ENCODE results near the gene SPTY2D1. TPM values are rescaled to one million over a fixed set of nuclear protein-coding genes. Genes with fewer than 3 reads are reported as not detected.

The SPTY2D1 gene
- total and polyA plus RNA-seq, 2 experiments from 2014 or later = 10.9 to 24.1 TPM

GRCh38 chr11:18623707-18624106 is 10.4 kb downstream of the SPTY2D1 start:
- Histone ChIP-seq H3K9me2 (replicated peaks; ENCODE audit: insufficient read depth) (no peaks in the 10 kb centered on the region), H3K4me2 (no peak overlapping the region), H3K4me1 (ENCODE audit: insufficient read depth) (no peaks in the 10 kb centered on the region), H3K4me3 (no peak overlapping the region), H3K27me3 (no peaks in the 10 kb centered on the region), H3K79me2 (peaks cover 99% of the 10 kb centered on the region), H3K27ac (no peak overlapping the region), H4K20me1 (ENCODE audit: insufficient read depth, poor library complexity, severe bottlenecking) (peaks cover 67% of the 10 kb centered on the region), H3K9me3 (ENCODE audit: low read depth) (no peaks in the 10 kb centered on the region), H2AFZ (no peak overlapping the region), H3K36me3 (replicated peaks; ENCODE audit: insufficient read depth, low read depth) (no peaks in the 10 kb centered on the region)
- no peak for DNase-seq (ENCODE audit: low spot score)
- no peak for TF ChIP-seq EZH2 (IDR thresholded peaks at IDR 0.05; ENCODE audit: borderline replicate concordance)
- no peak for TF ChIP-seq CTCF (IDR thresholded peaks at IDR 0.05; ENCODE audit: poor library complexity)
- no peak for TF ChIP-seq EZH2phosphoT487 (IDR thresholded peaks at IDR 0.05; ENCODE audit: low read depth, severe bottlenecking, unreplicated experiment)
- 100% methylated on average over 2 of the region's 2 CpGs for WGBS (ENCODE audit: low lambda C conversion rate, missing lambda C conversion rate)

GRCh38 chr11:18618342-18619025 is 15.7 kb downstream of the SPTY2D1 start:
- peaks cover 3% of the 10 kb centered on the region for H3K36me3 ChIP-seq (replicated peaks; ENCODE audit: insufficient read depth, low read depth)
- peaks cover 30% of the 10 kb centered on the region for H4K20me1 ChIP-seq (ENCODE audit: insufficient read depth, poor library complexity, severe bottlenecking)
- no peak for TF ChIP-seq CTCF (IDR thresholded peaks at IDR 0.05; ENCODE audit: poor library complexity)
- TF ChIP-seq EZH2phosphoT487 (IDR thresholded peaks at IDR 0.05; ENCODE audit: low read depth, severe bottlenecking, unreplicated experiment) = no peak
- no peak for TF ChIP-seq EZH2 (IDR thresholded peaks at IDR 0.05; ENCODE audit: borderline replicate concordance)
- H3K4me1 ChIP-seq (ENCODE audit: insufficient read depth) = peaks cover 6% of the 10 kb centered on the region
- H3K79me2 ChIP-seq = peaks cover 85% of the 10 kb centered on the region
- H2AFZ ChIP-seq = no peak overlapping the region
- peak overlapping the region; percentile 68 for H3K27ac ChIP-seq
- H3K9me3 ChIP-seq (ENCODE audit: low read depth) = no peaks in the 10 kb centered on the region
- H3K9me2 ChIP-seq (replicated peaks; ENCODE audit: insufficient read depth) = no peaks in the 10 kb centered on the region
- no peaks in the 10 kb centered on the region for H3K27me3 ChIP-seq
- 81% methylated on average over 5 of the region's 5 CpGs for WGBS (ENCODE audit: low lambda C conversion rate, missing lambda C conversion rate)
- no peak for DNase-seq (ENCODE audit: low spot score)
- no peak overlapping the region for H3K4me3 ChIP-seq
- peak overlapping the region; percentile 14 for H3K4me2 ChIP-seq

- Histone ChIP-seq H3K79me2 (peaks cover 80% of the 10 kb centered on the region), H4K20me1 (ENCODE audit: insufficient read depth, poor library complexity, severe bottlenecking) (peaks cover 27% of the 10 kb centered on the region)
- TF ChIP-seq EZH2phosphoT487 (IDR thresholded peaks at IDR 0.05; ENCODE audit: low read depth, severe bottlenecking, unreplicated experiment) = no peak
- TF ChIP-seq CTCF (IDR thresholded peaks at IDR 0.05; ENCODE audit: poor library complexity) = no peak
- TF ChIP-seq EZH2 (IDR thresholded peaks at IDR 0.05; ENCODE audit: borderline replicate concordance) = no peak
Measured at GRCh38 chr11:18617688-18618341, 16.3 kb downstream of the SPTY2D1 start.

More at GRCh38 chr11:18617688-18618341, 16.3 kb downstream of the SPTY2D1 start:
- peak overlapping the region; percentile 14 for H3K4me2 ChIP-seq
- no peak overlapping the region for H3K4me3 ChIP-seq
- WGBS (ENCODE audit: low lambda C conversion rate, missing lambda C conversion rate) = 81% methylated on average over 10 of the region's 10 CpGs
- DNase-seq (ENCODE audit: low spot score) = no peak
- H3K27me3 ChIP-seq = no peaks in the 10 kb centered on the region
- H3K27ac ChIP-seq = peak overlapping the region; percentile 68
- H3K9me3 ChIP-seq (ENCODE audit: low read depth) = no peaks in the 10 kb centered on the region
- H2AFZ ChIP-seq = no peak overlapping the region
- H3K4me1 ChIP-seq (ENCODE audit: insufficient read depth) = peaks cover 6% of the 10 kb centered on the region
- peaks cover 3% of the 10 kb centered on the region for H3K36me3 ChIP-seq (replicated peaks; ENCODE audit: insufficient read depth, low read depth)
- no peaks in the 10 kb centered on the region for H3K9me2 ChIP-seq (replicated peaks; ENCODE audit: insufficient read depth)

Data from hepatocyte (in vitro differentiated cells).